Natural killer cell (primary cell): ENCODE data around the gene WDR35. TPM values are rescaled to one million over a fixed set of nuclear protein-coding genes. Genes with fewer than 3 reads are reported as not detected.
"Not testable (repeated sequence)": the region's sequence is repeated elsewhere in the genome, so short reads cannot be mapped to it uniquely, and the experiment has no call there.

Source experiments
- ATAC-seq, 3 donors: fragments of 150-1000 bp in 2 of 3; fragments of 200-7000 bp in 1 of 3; cut with Tn5 transposase; 1 replicate in 1 of 3; 2 replicates in 2 of 3; pipeline ENCODE4 v1.10.0; 2021; ENCODE audit warnings: mild to moderate bottlenecking in 2 of 3, moderate library complexity in 2 of 3
- DNase-seq, 2 donors: peaks; one replicate each; pipeline versions ENCODE4 v3.0.0 to v3.0.0-alpha.2; 2013 to 2021; ENCODE audit warnings: mixed read lengths in 1 of 2
- H3K27ac ChIP-seq: one replicate; pipeline ENCODE4 v1.5.1; 2013; ENCODE audit warnings: mild to moderate bottlenecking, low read length
- H3K27me3 ChIP-seq: one replicate; pipeline ENCODE4 v1.6.1; 2013; ENCODE audit warnings: low read length; ENCODE audit not compliant: control insufficient read depth, insufficient read depth
- H3K36me3 ChIP-seq: one replicate; pipeline ENCODE4 v1.6.1; 2013; ENCODE audit warnings: low read length; ENCODE audit not compliant: control insufficient read depth, insufficient read depth
- H3K4me1 ChIP-seq: one replicate; pipeline ENCODE4 v1.6.1; 2013; ENCODE audit warnings: low read length; ENCODE audit not compliant: control insufficient read depth, insufficient read depth
- H3K4me3 ChIP-seq: one replicate; pipeline ENCODE4 v1.5.1; 2013; ENCODE audit warnings: low read length
- H3K9me3 ChIP-seq: one replicate; pipeline ENCODE4 v1.6.1; 2013; ENCODE audit warnings: low read length; ENCODE audit not compliant: control insufficient read depth, insufficient read depth
- H3K27ac Mint-ChIP-seq, 2 donors: one replicate each; pipeline ENCODE4 v1.8.0; 2022; ENCODE audit warnings: mild to moderate bottlenecking in 2 of 2, mixed read lengths in 2 of 2, moderate library complexity in 1 of 2
- H3K27me3 Mint-ChIP-seq, 2 donors: one replicate each; pipeline ENCODE4 v1.8.0; 2022; ENCODE audit warnings: low read depth in 2 of 2, mixed read lengths in 2 of 2
- H3K36me3 Mint-ChIP-seq: one replicate; pipeline ENCODE4 v1.8.0; 2022; ENCODE audit warnings: mixed read lengths
- H3K4me1 Mint-ChIP-seq, 2 donors: one replicate each; pipeline ENCODE4 v1.8.0; 2022; ENCODE audit warnings: mixed read lengths in 2 of 2
- H3K4me3 Mint-ChIP-seq: one replicate; pipeline ENCODE4 v1.8.0; 2022; ENCODE audit warnings: mild to moderate bottlenecking, moderate library complexity, mixed read lengths
- H3K9me3 Mint-ChIP-seq, 2 donors: one replicate each; pipeline ENCODE4 v1.8.0; 2022; ENCODE audit warnings: mixed read lengths in 2 of 2
- WGBS: methylation state at CpG from one replicate; pipeline ENCODE4 v1.1.7; 2013; ENCODE audit warnings: missing lambda C conversion rate; ENCODE audit not compliant: insufficient coverage; 5-methylcytosine and 5-hydroxymethylcytosine counted together
- intact Hi-C: fragments of 100-400 bp; cut with micrococcal nuclease; formaldehyde crosslinking; loops from one replicate; pipeline ENCODE4 v1.14.2; 2022
- total RNA-seq, 4 donors: library from RNA; stranded (reverse); fragments of 120-200 nt in 1 of 4; gene quantifications; one replicate each; pipeline versions ENCODE4 v1.2.3 to v1.2.4, GENCODE V29; 2013 to 2022
- TF ChIP-seq, protein P1 (sequence below): fragments of 200-600 bp; IDR thresholded peaks from one replicate; pipeline ENCODE4 v1.8.0; 2022; ENCODE audit warnings: antibody characterized with exemption

Gene WDR35
- total RNA-seq, 3 donors from 2014 or later (not counting 1 experiment from before 2014, with no cell fraction given): 5.8 to 8.3 (median 7.7) TPM

- Histone ChIP-seq H3K4me3 (no peak overlapping the region), H3K4me1 (no peaks in the 10 kb centered on the region), H3K27ac (no peak overlapping the region), H3K27me3 (no peaks in the 10 kb centered on the region), H3K36me3 (peaks cover 35% of the 10 kb centered on the region), H3K9me3 (peaks cover 10% of the 10 kb centered on the region)
- 98% methylated on average over 2 of the region's 2 CpGs for WGBS
- DNase-seq: no peak
- ATAC-seq: no peak
- no peaks in the 10 kb centered on the region for H3K27me3 Mint-ChIP-seq
- H3K4me1 Mint-ChIP-seq: no peaks in the 10 kb centered on the region
- no peak overlapping the region for H3K4me3 Mint-ChIP-seq
- peaks cover 0 to 5% of the 10 kb centered on the region in 2 donors for H3K9me3 Mint-ChIP-seq
- intact Hi-C loops: no loop called here
- H3K36me3 Mint-ChIP-seq: peaks cover 11% of the 10 kb centered on the region
- no peak overlapping the region for H3K27ac Mint-ChIP-seq
- TF ChIP-seq, protein P1, sequence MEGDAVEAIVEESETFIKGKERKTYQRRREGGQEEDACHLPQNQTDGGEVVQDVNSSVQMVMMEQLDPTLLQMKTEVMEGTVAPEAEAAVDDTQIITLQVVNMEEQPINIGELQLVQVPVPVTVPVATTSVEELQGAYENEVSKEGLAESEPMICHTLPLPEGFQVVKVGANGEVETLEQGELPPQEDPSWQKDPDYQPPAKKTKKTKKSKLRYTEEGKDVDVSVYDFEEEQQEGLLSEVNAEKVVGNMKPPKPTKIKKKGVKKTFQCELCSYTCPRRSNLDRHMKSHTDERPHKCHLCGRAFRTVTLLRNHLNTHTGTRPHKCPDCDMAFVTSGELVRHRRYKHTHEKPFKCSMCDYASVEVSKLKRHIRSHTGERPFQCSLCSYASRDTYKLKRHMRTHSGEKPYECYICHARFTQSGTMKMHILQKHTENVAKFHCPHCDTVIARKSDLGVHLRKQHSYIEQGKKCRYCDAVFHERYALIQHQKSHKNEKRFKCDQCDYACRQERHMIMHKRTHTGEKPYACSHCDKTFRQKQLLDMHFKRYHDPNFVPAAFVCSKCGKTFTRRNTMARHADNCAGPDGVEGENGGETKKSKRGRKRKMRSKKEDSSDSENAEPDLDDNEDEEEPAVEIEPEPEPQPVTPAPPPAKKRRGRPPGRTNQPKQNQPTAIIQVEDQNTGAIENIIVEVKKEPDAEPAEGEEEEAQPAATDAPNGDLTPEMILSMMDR: no peak
These were observed 57.0 kb downstream of the WDR35 start for GRCh38 chr2:19932928-19933327.

GRCh38 chr2:19929226-19929625 lies 60.7 kb downstream of the WDR35 start:
- TF ChIP-seq, protein P1: no peak
- H3K36me3 Mint-ChIP-seq: peaks cover 31% of the 10 kb centered on the region
- Histone ChIP-seq H3K9me3 (peaks cover 16% of the 10 kb centered on the region), H3K27ac (no peak overlapping the region), H3K36me3 (peaks cover 14% of the 10 kb centered on the region), H3K4me3 (no peak overlapping the region), H3K4me1 (no peaks in the 10 kb centered on the region), H3K27me3 (no peaks in the 10 kb centered on the region)
- H3K27me3 Mint-ChIP-seq: no peaks in the 10 kb centered on the region
- H3K9me3 Mint-ChIP-seq: peaks cover 0 to 10% of the 10 kb centered on the region in 2 donors
- DNase-seq: no peak
- no peaks in the 10 kb centered on the region for H3K4me1 Mint-ChIP-seq
- no peak for ATAC-seq
- H3K4me3 Mint-ChIP-seq: no peak overlapping the region
- intact Hi-C loops: no loop called here
- H3K27ac Mint-ChIP-seq: no peak overlapping the region

DNA sequence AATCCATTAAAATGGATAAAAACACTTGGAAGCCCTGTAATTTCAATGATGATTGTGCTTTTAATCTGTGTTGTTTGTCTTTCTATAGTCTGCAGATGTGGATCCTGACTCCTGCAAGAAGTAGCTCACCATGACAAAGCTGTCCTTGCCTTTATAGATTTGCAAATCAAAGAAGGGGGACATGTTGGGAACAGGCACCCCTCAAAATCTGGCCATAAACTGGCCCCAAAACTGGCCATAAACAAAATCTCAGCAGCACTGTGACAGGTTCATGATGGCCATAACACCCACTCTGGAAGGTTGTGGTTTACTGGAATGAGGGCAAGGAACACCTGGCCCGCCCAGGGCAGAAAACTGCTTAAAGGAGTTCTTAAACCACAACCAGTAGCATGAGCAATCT lies 62.1 kb downstream of the WDR35 start:
- H3K4me3 Mint-ChIP-seq, ATAC-seq, H3K4me1 Mint-ChIP-seq, H3K27me3 Mint-ChIP-seq, H3K27ac Mint-ChIP-seq, H3K27ac ChIP-seq, H3K4me3 ChIP-seq, H3K4me1 ChIP-seq, H3K27me3 ChIP-seq, intact Hi-C loops, DNase-seq: not testable (repeated sequence)
- H3K36me3 ChIP-seq: peaks cover 14% of the 10 kb centered on the region
- WGBS: 100% methylated on average over 1 of the region's 1 CpG
- Mint-ChIP-seq H3K9me3 (peaks cover 0 to 10% of the 10 kb centered on the region in 2 donors), H3K36me3 (peaks cover 31% of the 10 kb centered on the region)
- H3K9me3 ChIP-seq: peaks cover 16% of the 10 kb centered on the region

DNA sequence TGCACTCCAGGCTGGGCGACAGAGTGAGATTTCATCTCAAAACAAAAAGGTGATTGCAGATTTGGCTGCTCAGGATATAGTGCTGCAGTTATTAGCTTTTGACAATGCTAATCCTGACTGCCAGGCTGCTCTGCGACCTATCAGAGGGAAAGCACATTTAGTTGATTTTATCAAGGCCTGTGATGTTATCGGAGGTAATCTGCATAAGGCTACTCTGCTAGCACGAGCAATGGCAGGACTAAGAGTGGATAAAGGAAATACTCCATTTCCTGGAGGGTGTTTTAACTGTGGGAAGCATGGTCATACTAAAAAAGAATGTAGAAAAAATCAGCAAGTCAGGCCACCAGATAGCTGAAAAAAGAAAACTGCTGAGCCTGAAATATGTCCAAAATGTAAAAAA lies 65.4 kb downstream of the WDR35 start:
- H3K27ac ChIP-seq, ATAC-seq, H3K4me1 ChIP-seq, H3K4me3 ChIP-seq, intact Hi-C loops, H3K27me3 Mint-ChIP-seq, H3K36me3 ChIP-seq, DNase-seq, H3K27me3 ChIP-seq, H3K4me1 Mint-ChIP-seq, H3K4me3 Mint-ChIP-seq, H3K27ac Mint-ChIP-seq: not testable (repeated sequence)
- WGBS: 96% methylated on average over 4 of the region's 4 CpGs
- peaks cover 16% of the 10 kb centered on the region for H3K9me3 ChIP-seq
- peaks cover 24% of the 10 kb centered on the region for H3K36me3 Mint-ChIP-seq
- H3K9me3 Mint-ChIP-seq: peaks cover 0 to 10% of the 10 kb centered on the region in 2 donors

- H3K4me3 ChIP-seq, H3K27me3 ChIP-seq, H3K4me1 Mint-ChIP-seq, H3K27me3 Mint-ChIP-seq, H3K4me3 Mint-ChIP-seq, H3K9me3 Mint-ChIP-seq, H3K36me3 ChIP-seq, DNase-seq, H3K27ac Mint-ChIP-seq, H3K27ac ChIP-seq, H3K4me1 ChIP-seq, intact Hi-C loops, H3K9me3 ChIP-seq, ATAC-seq: not testable (repeated sequence)
- peaks cover 19% of the 10 kb centered on the region for H3K36me3 Mint-ChIP-seq
- 100% methylated on average over 3 of the region's 3 CpGs for WGBS
These were observed 67.7 kb downstream of the WDR35 start for GRCh38 chr2:19922188-19922587.
